K562 (cell line): ENCODE data around the gene MTREX. TPM values are rescaled to one million over a fixed set of nuclear protein-coding genes. Genes with fewer than 3 reads are reported as not detected.
A peak's percentile ranks its signal among the peaks of the same experiment; 100 is the strongest.

Source experiments
- ATF1 ChIP-seq, 2 experiments: fragments of 450-650 bp in 1 of 2; IDR thresholded peaks; 2 replicates each; pipeline ENCODE4 v1.6.1; 2016; ENCODE audit warnings: missing compliant biosample characterization in 1 of 2, missing genetic modification characterization in 1 of 2
- DMBX1 ChIP-seq: fragments of 250-450 bp; sonication (Bioruptor Pico); IDR thresholded peaks from 2 replicates; pipeline ENCODE4 v1.8.0; 2022; ENCODE audit warnings: inconsistent platforms, mild to moderate bottlenecking, moderate library complexity, borderline replicate concordance
- E2F6 ChIP-seq, 2 experiments: IDR thresholded peaks; 2 replicates each; pipeline ENCODE4 v1.6.1; 2011; ENCODE audit warnings: borderline replicate concordance in 1 of 2, control low read depth in 1 of 2, low read depth in 1 of 2, low read length in 1 of 2, mild to moderate bottlenecking in 1 of 2, mixed read lengths in 1 of 2, moderate library complexity in 1 of 2; ENCODE audit not compliant: insufficient read depth in 1 of 2, insufficient read length in 1 of 2, poor library complexity in 1 of 2, severe bottlenecking in 1 of 2; ENCODE audit errors: extremely low read depth in 1 of 2
- FOXM1 ChIP-seq, 2 experiments: fragments of 450-650 bp in 1 of 2; sonication (generic) in 1 of 2; formaldehyde crosslinking in 1 of 2; IDR thresholded peaks; 2 replicates each; pipeline versions ENCODE4 v1.6.1 to v1.9.0; 2017 to 2022; ENCODE audit warnings: low read depth in 2 of 2, mild to moderate bottlenecking in 2 of 2, missing genetic modification reagents in 1 of 2, moderate library complexity in 1 of 2
- GABPB1 ChIP-seq: sonication (generic); formaldehyde crosslinking; IDR thresholded peaks from 2 replicates; pipeline ENCODE4 v1.8.0; 2022; ENCODE audit warnings: mild to moderate bottlenecking, missing genetic modification reagents
- NCOA1 ChIP-seq: fragments of 450-650 bp; IDR thresholded peaks from 2 replicates; pipeline ENCODE4 v1.6.1; 2016; ENCODE audit warnings: low read depth
- RERE ChIP-seq: sonication (generic); formaldehyde crosslinking; IDR thresholded peaks from 2 replicates; pipeline ENCODE4 v1.8.0; 2023; ENCODE audit warnings: missing genetic modification reagents, mild to moderate bottlenecking, borderline replicate concordance
- RNF2 ChIP-seq: sonication (generic); IDR thresholded peaks from 2 replicates; pipeline ENCODE4 v1.6.1; 2016
- SMARCC2 ChIP-seq: fragments of 450-650 bp; IDR thresholded peaks from 2 replicates; pipeline ENCODE4 v1.6.1; 2017; ENCODE audit warnings: antibody characterized with exemption, moderate library complexity, mild to moderate bottlenecking, low read depth
- SOX6 ChIP-seq: fragments of 450-650 bp; IDR thresholded peaks from 2 replicates; pipeline ENCODE4 v1.6.1; 2014; ENCODE audit warnings: mild to moderate bottlenecking
- YY1 ChIP-seq, 3 experiments: IDR thresholded peaks; 2 replicates each; pipeline ENCODE4 v1.6.1; 2011; ENCODE audit warnings: low read length in 2 of 3, mild to moderate bottlenecking in 2 of 3, moderate library complexity in 2 of 3, borderline replicate concordance in 1 of 3, control low read depth in 1 of 3, low read depth in 1 of 3; ENCODE audit not compliant: insufficient read depth in 3 of 3, insufficient replicate concordance in 2 of 3, control insufficient read depth in 1 of 3, insufficient read length in 1 of 3; ENCODE audit errors: extremely low read depth in 1 of 3
- ZNF830 ChIP-seq: fragments of 250-450 bp; sonication (Bioruptor Pico); IDR thresholded peaks from 2 replicates; pipeline ENCODE4 v1.5.0; 2021; ENCODE audit warnings: mild to moderate bottlenecking
- polyA plus RNA-seq, 8 experiments: library from polyadenylated mRNA; depleted of rRNA in 4 of 8; stranded (reverse) in 5 of 8; unstranded in 3 of 8; fragments of >200 nt; fragmentation: Nextera tagmentation in 2 of 8; fragmentation: Illumina TruSeq in 1 of 8; extraction: Ambion mirVana in 2 of 8; extraction: Trizol in 1 of 8; gene quantifications; 2 replicates each; pipeline versions ENCODE4 v1.2.1 to v1.2.3, GENCODE V29; 2011 to 2014; ENCODE audit warnings: inconsistent platforms in 1 of 8, missing spikeins in 1 of 8
- total RNA-seq, 7 experiments: library from RNA; depleted of rRNA in 6 of 7; stranded (reverse); fragments of >200 nt in 6 of 7; fragmentation: Illumina TruSeq in 2 of 7; extraction: Trizol in 2 of 7; gene quantifications; 2 replicates each; pipeline versions ENCODE4 v1.2.1 to v1.2.3, GENCODE V29; 2011 to 2021; ENCODE audit warnings: low replicate concordance in 1 of 7
- TF ChIP-seq, protein P1 (sequence below): fragments of 250-450 bp; sonication (Bioruptor Pico); IDR thresholded peaks from 2 replicates; pipeline ENCODE4 v1.5.0; 2021
- TF ChIP-seq, protein P2 (sequence below): fragments of 250-450 bp; sonication (Bioruptor Pico); IDR thresholded peaks from 2 replicates; pipeline ENCODE4 v1.5.0; 2022; ENCODE audit warnings: mild to moderate bottlenecking

MTREX gene
- total and polyA plus RNA-seq, 9 of the 15 experiments (the other 6 are each of a cell fraction or from before 2014, with no cell fraction given) = 52.9 to 193 (median 150) TPM

DNA sequence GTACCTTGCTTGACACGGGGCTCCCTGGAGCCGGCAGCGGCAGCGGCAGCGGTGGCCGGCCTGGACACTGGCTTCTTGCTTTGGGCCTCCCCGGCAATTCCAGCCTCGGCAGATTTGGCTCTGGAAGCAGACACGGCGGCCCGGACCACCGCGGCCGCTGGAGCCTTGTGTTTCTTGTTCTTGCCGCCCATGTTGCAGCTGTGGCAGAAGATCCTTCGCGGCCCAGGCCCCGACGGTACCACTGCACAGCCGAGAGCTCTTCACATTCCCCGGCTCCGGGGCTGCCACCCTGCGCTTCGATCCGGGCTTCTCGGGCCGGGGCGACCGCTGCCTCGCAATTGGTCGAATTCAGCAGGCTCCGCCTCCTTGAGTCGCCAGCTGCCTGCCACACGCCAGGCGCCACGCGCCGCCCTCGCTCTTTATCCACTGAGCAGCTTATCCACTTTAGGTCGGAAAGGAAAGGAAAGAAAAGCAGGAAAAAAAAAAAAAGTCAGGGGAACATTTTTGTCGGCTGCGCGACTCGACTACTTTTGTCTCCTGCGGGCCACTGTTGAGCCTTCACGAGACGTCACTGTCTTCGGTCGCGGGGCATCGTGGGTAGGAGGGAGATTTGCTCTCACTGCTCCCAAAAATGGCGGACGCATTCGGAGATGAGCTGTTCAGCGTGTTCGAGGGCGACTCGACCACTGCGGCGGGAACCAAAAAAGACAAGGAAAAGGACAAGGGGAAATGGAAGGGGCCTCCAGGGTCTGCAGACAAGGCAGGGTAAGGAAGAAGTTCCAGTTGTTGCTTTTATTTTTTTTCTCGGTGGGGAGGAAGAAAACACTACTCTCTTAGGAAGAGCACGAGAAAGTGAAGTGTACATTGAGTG lies at the start of gene MTREX, which contains the start of gene DHX29 (continued):
- TF ChIP-seq RERE (no peak), ATF1 (CRISPR knock-in tag; IDR thresholded peaks at IDR 0.05) (no peak), ATF1 (tag; IDR thresholded peaks at IDR 0.05) (peak; percentile 97), GABPB1 (CRISPR knock-in tag) (peak; percentile 62; the same call in 1 of the 2 replicates), RNF2 (peak; percentile 28; the same call in 1 of the 2 replicates), SMARCC2 (peak; percentile 41; the same call in 1 of the 2 replicates), SOX6 (peak; percentile 35; the same call in 1 of the 2 replicates), E2F6 (IDR thresholded peaks at IDR 0.05; ENCODE audit: borderline replicate concordance in 1 of 2, extremely low read depth in 1 of 2, insufficient read depth in 1 of 2, insufficient read length in 1 of 2, low read depth in 1 of 2, low read length in 1 of 2, poor library complexity in 1 of 2, severe bottlenecking in 1 of 2) (peak; percentile 43 to 66), NCOA1 (0 out of 2 replicates have a peak, but pooled peaks have one; percentile 29), FOXM1 (IDR thresholded peaks at IDR 0.05; ENCODE audit: low read depth) (peak; percentile 68; the same call in 1 of the 2 replicates), FOXM1 (CRISPR knock-in tag; IDR thresholded peaks at IDR 0.05; ENCODE audit: low read depth) (no peak), ZNF830 (CRISPR knock-in tag) (0 out of 2 replicates have a peak, but pooled peaks have one; percentile 42), YY1 (IDR thresholded peaks at IDR 0.05; ENCODE audit: borderline replicate concordance in 1 of 3, control insufficient read depth in 1 of 3, extremely low read depth in 1 of 3, insufficient read depth in 3 of 3, insufficient read length in 1 of 3, insufficient replicate concordance in 2 of 3, low read depth in 1 of 3, low read length in 2 of 3) (peak; percentile 81 to 98 (median 95)), DMBX1 (CRISPR knock-in tag) (peak; percentile 68; the same call in 1 of the 2 replicates)
- TF ChIP-seq, protein P1, sequence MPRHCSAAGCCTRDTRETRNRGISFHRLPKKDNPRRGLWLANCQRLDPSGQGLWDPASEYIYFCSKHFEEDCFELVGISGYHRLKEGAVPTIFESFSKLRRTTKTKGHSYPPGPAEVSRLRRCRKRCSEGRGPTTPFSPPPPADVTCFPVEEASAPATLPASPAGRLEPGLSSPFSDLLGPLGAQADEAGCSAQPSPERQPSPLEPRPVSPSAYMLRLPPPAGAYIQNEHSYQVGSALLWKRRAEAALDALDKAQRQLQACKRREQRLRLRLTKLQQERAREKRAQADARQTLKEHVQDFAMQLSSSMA (CRISPR knock-in tag) = peak; percentile 34; the same call in 1 of the 2 replicates
- TF ChIP-seq, protein P2, sequence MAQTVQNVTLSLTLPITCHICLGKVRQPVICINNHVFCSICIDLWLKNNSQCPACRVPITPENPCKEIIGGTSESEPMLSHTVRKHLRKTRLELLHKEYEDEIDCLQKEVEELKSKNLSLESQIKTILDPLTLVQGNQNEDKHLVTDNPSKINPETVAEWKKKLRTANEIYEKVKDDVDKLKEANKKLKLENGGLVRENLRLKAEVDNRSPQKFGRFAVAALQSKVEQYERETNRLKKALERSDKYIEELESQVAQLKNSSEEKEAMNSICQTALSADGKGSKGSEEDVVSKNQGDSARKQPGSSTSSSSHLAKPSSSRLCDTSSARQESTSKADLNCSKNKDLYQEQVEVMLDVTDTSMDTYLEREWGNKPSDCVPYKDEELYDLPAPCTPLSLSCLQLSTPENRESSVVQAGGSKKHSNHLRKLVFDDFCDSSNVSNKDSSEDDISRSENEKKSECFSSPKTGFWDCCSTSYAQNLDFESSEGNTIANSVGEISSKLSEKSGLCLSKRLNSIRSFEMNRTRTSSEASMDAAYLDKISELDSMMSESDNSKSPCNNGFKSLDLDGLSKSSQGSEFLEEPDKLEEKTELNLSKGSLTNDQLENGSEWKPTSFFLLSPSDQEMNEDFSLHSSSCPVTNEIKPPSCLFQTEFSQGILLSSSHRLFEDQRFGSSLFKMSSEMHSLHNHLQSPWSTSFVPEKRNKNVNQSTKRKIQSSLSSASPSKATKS (CRISPR knock-in tag) = 0 out of 2 replicates have a peak, but pooled peaks have one; percentile 43
